Cardiac fibroblast (primary cell): ENCODE results near the gene TSR1.

Source experiments
- DNase-seq, 2 donors: peaks; one replicate each; pipeline versions ENCODE4 v3.0.0 to v3.0.0-alpha.2; 2010; ENCODE audit warnings: low read depth in 2 of 2
- H3K4me3 ChIP-seq, 2 donors: replicated peaks in 1 of 2; 1 replicate in 1 of 2; 2 replicates in 1 of 2; pipeline ENCODE4 v1.5.1; 2011; ENCODE audit warnings: low read depth in 2 of 2, low read length in 2 of 2, mild to moderate bottlenecking in 2 of 2, moderate library complexity in 1 of 2
- CTCF ChIP-seq: IDR thresholded peaks from one replicate; pipeline ENCODE4 v1.5.1; 2011; ENCODE audit warnings: low read depth, mild to moderate bottlenecking, low read length, inconsistent platforms

Gene TSR1

DNA sequence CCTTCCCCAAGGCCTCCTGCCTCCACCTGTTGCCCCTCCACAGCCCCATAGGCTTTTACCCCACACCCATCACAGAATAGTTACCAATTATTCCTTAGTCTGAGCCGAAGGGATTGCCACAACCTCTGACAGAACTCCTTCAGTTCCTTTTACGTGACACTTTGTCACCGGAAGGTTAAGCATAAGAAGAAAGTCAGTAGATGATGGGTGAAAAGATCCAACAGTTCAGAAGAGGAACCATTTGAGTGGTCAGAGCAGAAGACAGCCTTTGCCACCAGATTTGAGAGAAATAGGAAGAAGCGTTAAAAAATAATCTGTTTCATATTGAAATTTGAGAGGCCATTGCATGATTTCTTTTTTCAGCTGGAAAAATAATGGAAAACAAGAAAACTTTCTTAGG, 31.3 kb downstream of the TSR1 start:
- DNase-seq = no peak
- TF ChIP-seq CTCF = no peak
- H3K4me3 ChIP-seq = no peak overlapping the region

DNA sequence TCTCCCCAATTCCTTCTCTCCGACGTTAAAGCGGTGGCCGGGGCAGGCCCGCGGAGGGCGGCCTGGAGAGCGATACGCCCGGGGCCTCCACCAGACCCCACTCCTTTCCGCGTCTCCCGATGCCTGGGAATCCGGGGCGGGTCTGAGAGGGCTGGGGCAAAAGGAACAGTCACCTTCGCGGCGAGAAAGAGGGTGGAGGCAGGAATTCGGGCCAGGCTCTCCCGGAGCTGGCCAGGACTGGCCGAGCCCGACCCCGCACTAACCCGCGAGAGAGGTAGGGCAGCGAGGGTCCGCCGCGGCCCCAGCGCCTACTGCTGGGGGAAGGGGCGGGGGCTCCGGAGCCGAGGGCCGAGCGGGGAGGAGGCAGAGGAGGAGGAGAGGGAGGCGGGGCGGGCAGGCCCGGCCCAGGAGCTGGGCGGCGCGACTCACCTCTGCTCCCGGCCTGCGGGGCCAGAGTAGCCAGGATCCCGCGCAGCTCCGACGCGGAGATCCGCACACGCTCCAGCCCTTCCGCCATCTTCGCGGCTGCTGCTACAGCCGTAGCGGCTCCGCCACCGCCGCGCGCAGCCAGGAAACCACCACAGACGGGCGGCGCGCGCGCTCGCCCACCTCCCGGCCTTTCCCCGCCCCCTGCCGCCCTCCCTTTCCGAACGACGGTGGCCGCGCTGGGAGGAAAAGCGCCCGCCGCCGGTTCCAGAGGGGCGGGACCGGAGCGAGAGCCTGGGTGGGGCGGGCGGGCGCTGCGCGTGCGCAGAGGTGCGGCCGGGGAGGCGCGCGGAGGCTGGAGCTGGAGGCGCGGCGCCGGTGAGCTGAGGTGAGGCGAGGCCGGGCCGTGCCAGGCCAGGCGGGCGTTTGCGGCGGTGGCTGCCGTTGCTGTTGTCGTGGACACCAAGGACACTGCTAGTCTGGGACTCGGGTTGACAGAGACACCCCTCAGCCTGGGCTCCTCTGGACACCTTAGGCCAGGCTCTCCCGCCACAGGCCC, 32.8 kb downstream of the TSR1 start, which contains the start of the genes SMG6 and SRR:
TSS of gene SMG6 (minus strand) at position 582 of the 985 bp plus-strand sequence. CDS start at position 517, 65 bp downstream.
TSS of gene SRR (plus strand) at position 747 of the 985 bp plus-strand sequence. CDS start 11,611 bp downstream, outside the sequence.
- no peak for TF ChIP-seq CTCF
- DNase-seq = peak; percentile 89 to 91

DNA sequence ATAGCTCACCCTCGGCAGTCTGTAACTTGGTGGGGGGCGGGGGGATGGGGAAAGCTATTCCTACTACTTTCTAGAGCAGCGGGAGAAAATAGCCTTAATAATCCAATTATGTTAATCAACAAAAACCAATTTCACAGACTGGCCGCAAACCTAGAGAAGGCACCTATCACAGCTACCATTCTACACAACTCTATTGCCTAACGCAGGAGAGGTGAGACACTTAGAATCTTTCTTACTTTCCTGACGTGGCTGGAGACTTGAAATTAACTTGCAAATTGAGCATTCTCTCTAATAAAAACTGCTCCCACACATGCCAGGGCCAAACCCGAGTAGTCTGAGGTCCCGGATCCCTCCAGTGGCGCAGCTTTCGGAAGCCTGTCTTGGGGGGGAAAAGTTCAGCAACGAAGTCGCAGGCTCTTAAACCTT, 33.5 kb downstream of the TSR1 start:
- H3K4me3 ChIP-seq = peak overlapping the region; percentile 93
- no peak for TF ChIP-seq CTCF
- DNase-seq = no peak

More for the DNA sequence above, 32.8 kb downstream of the TSR1 start, which contains the start of the genes SMG6 and SRR:
- H3K4me3 ChIP-seq = peak within 1 kb of the TSS; percentile 93

GRCh38 chr17:2299756-2300155, 36.5 kb downstream of the TSR1 start:
- H3K4me3 ChIP-seq = no peak overlapping the region
- TF ChIP-seq CTCF = no peak
- no peak for DNase-seq

- H3K4me3 ChIP-seq = no peak overlapping the region
- DNase-seq = no peak
- TF ChIP-seq CTCF = no peak
Measured at GRCh38 chr17:2299136-2299535, 37.1 kb downstream of the TSR1 start.

DNA sequence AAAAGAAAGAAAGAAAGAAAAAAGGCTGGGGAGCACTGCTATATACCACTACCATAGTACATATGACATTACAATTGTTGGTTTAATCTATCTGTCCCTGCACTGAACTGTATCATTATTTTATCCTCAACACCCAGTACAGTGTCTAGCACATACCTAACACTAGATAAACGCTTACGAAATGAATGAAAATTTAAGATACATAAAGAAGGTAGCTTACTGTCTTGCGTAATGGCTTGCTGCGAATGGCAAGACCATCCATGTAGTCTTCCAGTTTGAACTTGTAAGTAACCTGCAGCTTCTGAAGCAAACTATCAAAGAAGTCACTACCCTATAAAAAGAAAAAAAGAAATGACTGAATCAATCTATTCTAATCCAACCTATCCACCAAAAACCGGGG, 39.2 kb downstream of the TSR1 start:
- H3K4me3 ChIP-seq = no peak overlapping the region
- no peak for TF ChIP-seq CTCF
- DNase-seq = no peak
